H1 (cell line): ENCODE measurements around the gene NEURL4. TPM values are rescaled to one million over a fixed set of nuclear protein-coding genes. Genes with fewer than 3 reads are reported as not detected.

Source experiments
- CTCF ChIA-PET: fragments of 300-600 bp; sonication (Branson Sonifier 250); formaldehyde crosslinking; loops from one replicate; lab custom pipeline; 2021; ENCODE audit not compliant: partially characterized antibody; lab: Charles Lee
- POLR2A ChIA-PET: fragments of 300-600 bp; sonication (Branson Sonifier 250); formaldehyde crosslinking; loops from one replicate; lab custom pipeline; 2021; ENCODE audit warnings: inconsistent platforms; ENCODE audit not compliant: partially characterized antibody; lab: Charles Lee
- DNase-seq, 2 experiments: peaks; one replicate each; pipeline versions ENCODE4 v3.0.0 to v3.0.0-alpha.2; 2010 to 2022; ENCODE audit warnings: low spot score in 2 of 2, low read depth in 1 of 2, mixed read lengths in 1 of 2
- FAIRE-seq: peaks from 2 replicates; lab custom pipeline; 2011; peaks lifted over from hg19 to GRCh38; lab: Jason Lieb, UNC
- H2AFZ ChIP-seq: 2 replicates; pipeline ENCODE4 v1.8.1; 2012; ENCODE audit warnings: low read length, inconsistent platforms
- H2AK5ac ChIP-seq: 2 replicates; pipeline ENCODE4 v1.6.1; 2013; ENCODE audit warnings: low read depth, low read length
- H2BK120ac ChIP-seq: replicated peaks from 2 replicates; pipeline ENCODE3; 2013; ENCODE audit warnings: low read depth, low read length, inconsistent platforms
- H2BK12ac ChIP-seq: 2 replicates; pipeline ENCODE4 v1.6.1; 2013; ENCODE audit warnings: low read depth, low read length
- H2BK15ac ChIP-seq: 2 replicates; pipeline ENCODE4 v1.6.1; 2013; ENCODE audit warnings: low read length
- H2BK20ac ChIP-seq: 2 replicates; pipeline ENCODE4 v1.6.1; 2013; ENCODE audit warnings: low read length
- H2BK5ac ChIP-seq: 2 replicates; pipeline ENCODE4 v1.6.1; 2013; ENCODE audit warnings: low read depth, low read length
- H3K14ac ChIP-seq: 2 replicates; pipeline ENCODE4 v1.6.1; 2013; ENCODE audit warnings: inconsistent platforms; ENCODE audit not compliant: insufficient read length
- H3K18ac ChIP-seq: 2 replicates; pipeline ENCODE4 v1.6.1; 2013; ENCODE audit warnings: low read length; ENCODE audit errors: extremely low read depth
- H3K23ac ChIP-seq: 2 replicates; pipeline ENCODE4 v1.6.1; 2013; ENCODE audit warnings: inconsistent platforms; ENCODE audit not compliant: insufficient read length
- H3K23me2 ChIP-seq: 2 replicates; pipeline ENCODE4 v1.6.1; 2013; ENCODE audit warnings: low read depth, low read length
- H3K27ac ChIP-seq: 2 replicates; pipeline ENCODE4 v1.6.1; 2011; ENCODE audit warnings: low read depth, low read length, inconsistent platforms
- H3K27me3 ChIP-seq, 4 experiments: replicated peaks in 1 of 4; 1 replicate in 1 of 4; 2 replicates in 3 of 4; pipeline versions ENCODE4 v1.6.1 to v1.8.1; 2011 to 2013; ENCODE audit warnings: low read length in 3 of 4, mild to moderate bottlenecking in 3 of 4, inconsistent platforms in 2 of 4, mixed read lengths in 2 of 4, moderate library complexity in 1 of 4; ENCODE audit not compliant: control insufficient read depth in 3 of 4, insufficient read depth in 3 of 4; ENCODE audit errors: extremely low read depth in 1 of 4
- H3K36me3 ChIP-seq, 4 experiments: 2 replicates each; pipeline versions ENCODE4 v1.6.1 to v1.8.1; 2011 to 2013; ENCODE audit warnings: mild to moderate bottlenecking in 4 of 4, low read length in 3 of 4, moderate library complexity in 2 of 4, control low read depth in 1 of 4, inconsistent platforms in 1 of 4; ENCODE audit not compliant: insufficient read depth in 4 of 4, control insufficient read depth in 2 of 4
- H3K4ac ChIP-seq: replicated peaks from 2 replicates; pipeline ENCODE3; 2013; ENCODE audit warnings: low read length, low read depth, mixed read lengths, inconsistent platforms; ENCODE audit not compliant: insufficient read length
- H3K4me1 ChIP-seq, 4 experiments: replicated peaks in 1 of 4; 1 replicate in 1 of 4; 2 replicates in 3 of 4; pipeline versions ENCODE4 v1.6.1 to v1.8.1; 2011 to 2013; ENCODE audit warnings: low read length in 3 of 4, inconsistent platforms in 2 of 4, mixed read lengths in 1 of 4; ENCODE audit not compliant: insufficient read depth in 4 of 4, control insufficient read depth in 3 of 4
- H3K4me2 ChIP-seq, 2 experiments: 2 replicates each; pipeline versions ENCODE4 v1.6.1 to v1.8.1; 2011 to 2013; ENCODE audit warnings: low read depth in 2 of 2, low read length in 2 of 2, control low read depth in 1 of 2, inconsistent platforms in 1 of 2, mild to moderate bottlenecking in 1 of 2; ENCODE audit not compliant: insufficient read depth in 1 of 2
- H3K4me3 ChIP-seq, 4 experiments: fragments of 200-600, 300-600 bp in 1 of 4; sonication (generic), shearing (Covaris generic), sonication (Bioruptor Twin) in 1 of 4; 2 replicates each; pipeline versions ENCODE4 v1.5.1 to v1.8.1; 2011 to 2016; ENCODE audit warnings: low read length in 4 of 4, low read depth in 3 of 4, control low read depth in 2 of 4, inconsistent platforms in 2 of 4, mild to moderate bottlenecking in 2 of 4, mixed read lengths in 1 of 4, moderate library complexity in 1 of 4; ENCODE audit not compliant: insufficient read depth in 2 of 4; ENCODE audit errors: extremely low read depth in 1 of 4
- H3K56ac ChIP-seq: replicated peaks from 2 replicates; pipeline ENCODE3; 2013; ENCODE audit warnings: low read depth, mild to moderate bottlenecking, mixed read lengths, low read length, inconsistent platforms; ENCODE audit not compliant: insufficient read length
- H3K79me1 ChIP-seq: 2 replicates; pipeline ENCODE4 v1.6.1; 2013; ENCODE audit warnings: low read depth, low read length, control low read depth
- H3K79me2 ChIP-seq, 2 experiments: 2 replicates each; pipeline versions ENCODE4 v1.6.1 to v1.8.1; 2012 to 2013; ENCODE audit warnings: low read length in 2 of 2, mild to moderate bottlenecking in 2 of 2, inconsistent platforms in 1 of 2; ENCODE audit not compliant: insufficient read depth in 2 of 2, control insufficient read depth in 1 of 2
- H3K9ac ChIP-seq, 4 experiments: replicated peaks in 1 of 4; 1 replicate in 1 of 4; 2 replicates in 3 of 4; pipeline versions ENCODE4 v1.6.1 to v1.8.1; 2011 to 2013; ENCODE audit warnings: low read depth in 3 of 4, low read length in 3 of 4, control low read depth in 2 of 4, mild to moderate bottlenecking in 2 of 4, moderate library complexity in 2 of 4, inconsistent platforms in 1 of 4; ENCODE audit errors: extremely low read depth in 1 of 4
- H3K9me3 ChIP-seq, 2 experiments: 2 replicates each; pipeline versions ENCODE4 v1.6.1 to v1.8.1; 2012 to 2013; ENCODE audit warnings: mild to moderate bottlenecking in 2 of 2, moderate library complexity in 2 of 2, control low read depth in 1 of 2, inconsistent platforms in 1 of 2, low read depth in 1 of 2, low read length in 1 of 2, mixed read lengths in 1 of 2; ENCODE audit not compliant: insufficient read depth in 2 of 2
- H4K20me1 ChIP-seq, 2 experiments: replicated peaks in 1 of 2; 2 replicates each; pipeline versions ENCODE3 to v1.8.1; 2011 to 2013; ENCODE audit warnings: inconsistent platforms in 2 of 2, low read length in 2 of 2, mild to moderate bottlenecking in 1 of 2; ENCODE audit not compliant: insufficient read depth in 2 of 2, control insufficient read depth in 1 of 2
- H4K5ac ChIP-seq: 2 replicates; pipeline ENCODE4 v1.6.1; 2013; ENCODE audit warnings: low read length, low read depth, mixed read lengths, inconsistent platforms; ENCODE audit not compliant: insufficient read length
- H4K8ac ChIP-seq: 2 replicates; pipeline ENCODE4 v1.8.0; 2013; ENCODE audit warnings: mild to moderate bottlenecking, moderate library complexity, low read length, inconsistent platforms; ENCODE audit not compliant: insufficient read depth; ENCODE audit errors: extremely low read depth
- H4K91ac ChIP-seq: replicated peaks from 2 replicates; pipeline ENCODE3; 2013; ENCODE audit warnings: low read length, mixed read lengths, inconsistent platforms; ENCODE audit not compliant: insufficient read length
- BACH1 ChIP-seq: IDR thresholded peaks from 2 replicates; pipeline ENCODE4 v1.6.1; 2012; ENCODE audit warnings: low read length, improper control_type of control experiment
- CBX8 ChIP-seq: fragments of 300-800, 300-1000 bp; sonication (generic); IDR thresholded peaks from 2 replicates; pipeline ENCODE4 v1.7.1; 2016; ENCODE audit warnings: low read depth, low read length, borderline replicate concordance
- MAFK ChIP-seq: IDR thresholded peaks from 2 replicates; pipeline ENCODE4 v1.6.1; 2012; ENCODE audit warnings: low read depth, mild to moderate bottlenecking, improper control_type of control experiment, low read length
- NRF1 ChIP-seq: IDR thresholded peaks from 2 replicates; pipeline ENCODE4 v1.6.1; 2011; ENCODE audit warnings: mild to moderate bottlenecking, low read depth, low read length, improper control_type of control experiment
- POU5F1 ChIP-seq: IDR thresholded peaks from 2 replicates; pipeline ENCODE4 v1.6.1; 2011; ENCODE audit warnings: low read depth, mild to moderate bottlenecking, low read length, moderate library complexity
- SP1 ChIP-seq: IDR thresholded peaks from 2 replicates; pipeline ENCODE4 v1.6.1; 2011; ENCODE audit warnings: low read depth, low read length
- ZNF274 ChIP-seq: IDR thresholded peaks from 2 replicates; pipeline ENCODE4 v1.7.0; 2012; ENCODE audit warnings: low read length, borderline replicate concordance; ENCODE audit errors: extremely low read depth
- WGBS, 2 experiments: shearing (Covaris generic) in 1 of 2; methylation state at CpG; one replicate each; pipeline versions ENCODE4 v1.1.6 to v1.1.7; 2013 to 2015; ENCODE audit warnings: low lambda C conversion rate in 2 of 2, mixed read lengths in 2 of 2, inconsistent platforms in 1 of 2, low coverage in 1 of 2, missing lambda C conversion rate in 1 of 2; ENCODE audit not compliant: insufficient replicate concordance in 2 of 2, insufficient coverage in 1 of 2, insufficient read length in 1 of 2; ENCODE audit errors: extremely low coverage in 1 of 2, missing lambda C conversion rate in 1 of 2; 5-methylcytosine and 5-hydroxymethylcytosine counted together
- polyA plus RNA-seq, 7 experiments: library from polyadenylated mRNA; depleted of rRNA in 3 of 7; stranded (reverse) in 5 of 7; unstranded in 2 of 7; fragments of >200 nt in 5 of 7; fragments of 200-250 nt in 2 of 7; gene quantifications; 1 replicate in 5 of 7; 2 replicates in 1 of 7; 4 replicates in 1 of 7; pipeline versions ENCODE4 v1.2.1 to v1.2.3, GENCODE V29; 2011 to 2013; ENCODE audit warnings: missing spikeins in 2 of 7, mixed read lengths in 2 of 7
- total RNA-seq: library from RNA; stranded (reverse); fragmentation: NEBNext Ultra II Directional; extraction: Animal tissue kit (Norgen Biotek cat#: 25700); gene quantifications from 2 replicates; pipeline ENCODE4 v1.2.1, GENCODE V29; 2021

The NEURL4 gene
- total and polyA plus RNA-seq, 2 of the 8 experiments (the other 6 are each of a cell fraction or from before 2014, with no cell fraction given), result 29.6 to 46.8 TPM

GRCh38 chr17:7374353-7374752 is 45.2 kb upstream of the NEURL4 start:
- DNase-seq (no peak), FAIRE-seq (no peak)
- Histone ChIP-seq H4K91ac (no peak overlapping the region), H3K4me2 (no peak overlapping the region), H3K9me3 (peaks cover 0 to 3% of the 10 kb centered on the region in 2 experiments; a peak in 1 of 4 replicates), H3K14ac (no peak overlapping the region), H3K23me2 (no peaks in the 10 kb centered on the region), H4K5ac (no peak overlapping the region), H3K4me1 (no peaks in the 10 kb centered on the region; a peak in 1 of 7 replicates), H3K18ac (no peak overlapping the region), H2AK5ac (no peak overlapping the region), H3K56ac (no peak overlapping the region), H2BK20ac (no peak overlapping the region), H4K20me1 (no peaks in the 10 kb centered on the region), H2BK120ac (no peak overlapping the region), H3K4me3 (no peak overlapping the region), H3K36me3 (no peaks in the 10 kb centered on the region), H4K8ac (no peak overlapping the region), H3K23ac (no peak overlapping the region), H3K79me2 (no peaks in the 10 kb centered on the region), H3K4ac (no peak overlapping the region), H3K27me3 (no peaks in the 10 kb centered on the region; a peak in 1 of 7 replicates), H2BK12ac (no peak overlapping the region), H2BK5ac (no peak overlapping the region), H2BK15ac (no peak overlapping the region), H3K9ac (no peak overlapping the region), H3K27ac (no peak overlapping the region), H3K79me1 (no peaks in the 10 kb centered on the region), H2AFZ (no peak overlapping the region)
- CTCF ChIA-PET, result interaction anchor here (0.7 to 1.9 kb wide), 6 partner anchors 12 to 151 kb away, joined by 3 to 7 read pairs (median 4); partner anchors contain the start of gene FGF11
- 97% methylated on average over 2 of the region's 2 CpGs; no CpG with 5 or more reads in 1 of the 2 experiments for WGBS, 2 experiments
- POLR2A ChIA-PET, result interaction anchor here (1.2 kb wide), 1 partner anchor 12 kb away, joined by 6 read pairs; no protein-coding TSS in a partner anchor
- no peak for TF ChIP-seq ZNF274
- no peak for TF ChIP-seq POU5F1
- no peak for TF ChIP-seq BACH1
- no peak for TF ChIP-seq MAFK
- TF ChIP-seq CBX8, result no peak
- TF ChIP-seq NRF1, result no peak
- TF ChIP-seq SP1, result no peak
